GM18868 (cell line): ENCODE data around the gene SCAPER.
A peak's percentile ranks its signal among the peaks of the same experiment; 100 is the strongest.

Source experiments
- ATAC-seq: cut with Tn5 transposase; IDR thresholded peaks from one replicate; pipeline ENCODE4 v1.9.1; 2021; ENCODE audit warnings: mild to moderate bottlenecking, moderate library complexity; ENCODE audit not compliant: unreplicated experiment

The SCAPER gene

DNA sequence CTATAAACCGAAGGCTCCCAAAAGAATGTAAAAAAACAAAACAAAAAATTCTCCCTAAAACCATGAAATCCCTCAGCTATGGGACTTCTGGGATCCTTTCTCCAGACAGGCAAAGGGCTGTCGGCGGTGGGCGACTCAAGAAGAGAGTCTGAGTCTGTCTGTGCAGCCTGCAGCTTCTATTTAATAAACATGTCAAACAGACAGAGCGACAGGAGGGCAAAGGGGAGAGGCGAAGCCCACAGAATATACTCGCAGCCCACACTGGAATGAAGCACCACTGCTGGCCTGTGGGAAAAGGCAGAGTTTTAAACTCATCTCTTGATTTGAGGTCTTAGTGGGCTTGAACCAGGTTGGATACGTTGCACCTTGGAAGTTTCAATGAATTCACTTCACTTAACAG is 528.3 kb downstream of the SCAPER start:
- no peak for ATAC-seq

DNA sequence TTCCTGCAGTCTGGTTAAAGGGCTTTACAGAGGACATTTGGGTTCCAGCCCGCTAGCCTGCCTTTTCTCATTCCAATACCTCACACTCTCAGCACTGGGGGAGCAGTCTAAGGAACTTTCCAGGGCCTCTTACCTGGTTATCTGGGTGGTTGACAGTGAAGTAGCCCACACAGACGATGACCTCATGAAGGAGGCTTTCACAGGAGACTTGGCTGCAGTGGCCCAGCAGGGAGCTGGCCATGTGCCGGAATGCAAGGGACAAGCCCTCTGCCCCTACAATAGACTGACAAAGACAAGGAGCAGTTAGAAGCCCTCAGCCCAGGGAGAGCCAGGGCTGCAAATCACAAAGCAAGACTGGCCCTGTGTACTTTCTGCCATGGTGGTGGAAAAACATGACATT is 529.1 kb downstream of the SCAPER start:
- no peak for ATAC-seq

GRCh38 chr15:76368122-76368621 is 537.0 kb downstream of the SCAPER start:
- no peak for ATAC-seq

DNA sequence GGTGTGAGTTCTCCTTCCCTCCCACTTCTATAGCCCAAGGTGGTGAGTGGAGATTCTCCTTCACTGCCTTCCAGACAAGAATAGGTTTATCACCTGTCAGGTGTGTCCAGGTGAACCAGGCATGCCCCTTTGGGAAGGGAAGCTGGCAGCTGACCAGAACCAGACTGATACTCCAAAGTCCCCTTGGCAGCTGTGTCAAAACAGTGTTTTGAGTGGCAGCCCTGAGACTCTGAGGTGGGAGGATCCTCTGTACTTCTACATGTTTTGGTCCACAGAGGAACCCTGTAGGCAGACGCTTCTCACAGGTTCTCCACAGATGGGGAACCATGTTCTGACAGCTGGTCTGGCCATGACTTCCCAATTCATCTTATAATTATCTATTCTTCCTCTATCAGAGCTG is 538.4 kb downstream of the SCAPER start:
- no peak for ATAC-seq

GRCh38 chr15:76363251-76363650 is 541.9 kb downstream of the SCAPER start:
- no peak for ATAC-seq

GRCh38 chr15:76360416-76360815 is 544.7 kb downstream of the SCAPER start:
- no peak for ATAC-seq

GRCh38 chr15:76359152-76359551 is 546.0 kb downstream of the SCAPER start:
- no peak for ATAC-seq

GRCh38 chr15:76358453-76358852 is 546.7 kb downstream of the SCAPER start:
- no peak for ATAC-seq

DNA sequence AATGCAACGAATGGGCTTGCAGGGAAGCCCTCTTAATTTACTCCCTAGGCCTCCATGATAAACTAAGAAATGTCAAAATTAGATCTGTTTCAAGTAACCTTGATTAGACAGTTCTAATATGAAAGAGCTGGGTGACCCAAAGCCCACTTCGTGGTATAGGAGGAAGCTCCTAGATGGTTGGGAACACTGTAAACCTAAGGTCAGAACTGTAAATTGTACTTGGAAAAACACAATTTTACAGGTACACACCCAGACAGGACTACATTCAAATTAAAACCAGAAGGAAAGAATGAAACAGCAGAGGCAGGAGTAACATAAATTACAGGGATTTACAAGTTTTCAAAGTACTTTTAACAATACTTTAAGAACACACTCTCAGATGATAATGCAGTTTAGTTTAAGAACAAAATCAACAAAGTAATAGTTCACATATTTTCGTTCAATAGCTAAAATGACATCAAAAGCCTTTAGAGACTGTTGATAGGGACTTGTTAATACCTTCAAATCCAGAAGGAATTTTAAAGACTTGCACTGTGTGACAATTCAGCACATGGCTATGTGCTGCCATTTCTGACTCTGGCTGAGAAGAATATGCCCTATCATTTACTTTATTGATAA is 550.2 kb downstream of the SCAPER start:
- no peak for ATAC-seq

DNA sequence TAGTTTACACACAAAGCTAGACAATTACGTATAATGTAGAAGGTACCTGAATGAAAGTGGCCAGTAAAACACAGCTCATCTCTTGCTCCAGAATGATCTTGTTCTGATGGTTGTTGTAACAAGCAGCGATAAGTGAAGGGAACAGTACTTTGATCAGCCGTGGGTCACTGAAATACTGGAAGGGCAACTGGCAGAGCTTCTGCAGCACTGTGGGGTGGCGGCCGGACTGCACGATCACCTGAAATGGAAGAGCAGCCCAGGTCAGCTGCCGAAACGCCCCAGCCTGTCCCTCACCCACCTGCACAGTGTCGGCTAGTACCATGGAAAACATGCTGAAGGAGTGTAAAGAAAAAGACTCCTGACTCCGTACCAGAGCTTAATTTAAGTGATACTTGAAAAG is 551.2 kb downstream of the SCAPER start:
- no peak for ATAC-seq

- no peak for ATAC-seq
Measured at GRCh38 chr15:76353023-76353577, 552.0 kb downstream of the SCAPER start.

GRCh38 chr15:76349301-76350070 is 555.7 kb downstream of the SCAPER start:
- no peak for ATAC-seq

GRCh38 chr15:76347482-76348055 is 557.6 kb downstream of the SCAPER start:
- ATAC-seq, result no peak

- peak; percentile 29 for ATAC-seq
Measured at GRCh38 chr15:76346669-76347481, 558.3 kb downstream of the SCAPER start.

- peak; percentile 49 for ATAC-seq
Measured at GRCh38 chr15:76345880-76346668, 559.1 kb downstream of the SCAPER start.

DNA sequence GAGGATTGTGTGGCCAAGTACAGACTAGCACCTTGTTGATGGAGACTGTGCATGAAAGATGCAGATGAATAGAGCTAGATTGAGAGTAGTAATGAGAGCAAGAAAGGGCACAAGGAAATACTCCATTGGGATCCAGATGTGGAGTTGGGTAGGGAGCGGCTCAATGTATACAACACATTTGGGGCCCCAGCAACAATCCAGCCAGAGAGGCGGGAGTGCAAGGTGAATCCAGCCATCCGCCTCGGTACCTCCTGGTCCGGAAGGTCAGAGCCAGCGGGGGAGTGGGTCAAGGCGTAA is 559.6 kb downstream of the SCAPER start:
- ATAC-seq, result no peak

- ATAC-seq, result no peak
Measured at GRCh38 chr15:76344893-76345582, 560.1 kb downstream of the SCAPER start.

GRCh38 chr15:76343313-76343996 is 561.7 kb downstream of the SCAPER start:
- no peak for ATAC-seq
